HepG2 (cell line): ENCODE data around the gene MEMO1. TPM values are rescaled to one million over a fixed set of nuclear protein-coding genes. Genes with fewer than 3 reads are reported as not detected.

Experiments
- GTF3A ChIP-seq: sonication (generic); formaldehyde crosslinking; conservative IDR thresholded peaks from 2 replicates; pipeline ENCODE4 v1.4.0; 2020; ENCODE audit warnings: mild to moderate bottlenecking, missing genetic modification reagents
- JUND ChIP-seq: sonication (generic); formaldehyde crosslinking; IDR thresholded peaks from 2 replicates; pipeline ENCODE4 v1.8.0; 2022; ENCODE audit warnings: mild to moderate bottlenecking, missing genetic modification reagents
- KDM2A ChIP-seq: sonication (generic); formaldehyde crosslinking; IDR thresholded peaks from 2 replicates; pipeline ENCODE4 v1.4.0; 2020; ENCODE audit warnings: low read depth, missing genetic modification reagents, borderline replicate concordance
- MAFF ChIP-seq: IDR thresholded peaks from 2 replicates; pipeline ENCODE4 v1.6.1; 2011; ENCODE audit warnings: low read depth, low read length, improper control_type of control experiment
- MTA1 ChIP-seq: sonication (generic); formaldehyde crosslinking; IDR thresholded peaks from 2 replicates; pipeline ENCODE4 v1.4.0; 2020; ENCODE audit warnings: missing genetic modification reagents, mild to moderate bottlenecking, borderline replicate concordance
- NONO ChIP-seq, 2 experiments: fragments of 450-650 bp in 1 of 2; sonication (generic) in 1 of 2; formaldehyde crosslinking in 1 of 2; IDR thresholded peaks in 1 of 2; conservative IDR thresholded peaks in 1 of 2; 2 replicates each; pipeline versions ENCODE4 v1.6.1 to v1.8.0; 2017 to 2022; ENCODE audit warnings: mild to moderate bottlenecking in 1 of 2, missing genetic modification reagents in 1 of 2, moderate library complexity in 1 of 2
- PLSCR1 ChIP-seq: sonication (generic); formaldehyde crosslinking; IDR thresholded peaks from 2 replicates; pipeline ENCODE4 v1.5.0; 2020; ENCODE audit warnings: missing genetic modification reagents, mild to moderate bottlenecking, borderline replicate concordance
- POGZ ChIP-seq: sonication (generic); formaldehyde crosslinking; IDR thresholded peaks from 2 replicates; pipeline ENCODE4 v1.4.0; 2020; ENCODE audit warnings: mild to moderate bottlenecking, missing genetic modification reagents
- POLR2AphosphoS5 ChIP-seq: IDR thresholded peaks from 2 replicates; pipeline ENCODE4 v1.6.1; 2012; ENCODE audit warnings: low read depth, low read length
- RBAK ChIP-seq: sonication (generic); formaldehyde crosslinking; IDR thresholded peaks from 2 replicates; pipeline ENCODE4 v1.5.1; 2020; ENCODE audit warnings: mild to moderate bottlenecking, missing genetic modification reagents
- SAP130 ChIP-seq: IDR thresholded peaks from 2 replicates; pipeline ENCODE4 v1.6.1; 2016; ENCODE audit warnings: low read depth
- SNRNP70 ChIP-seq: fragments of 200-400 bp; formaldehyde crosslinking; IDR thresholded peaks from 2 replicates; pipeline ENCODE4 v1.6.1; 2017; ENCODE audit warnings: mild to moderate bottlenecking, low read depth, low read length, moderate library complexity
- SOX5 ChIP-seq: IDR thresholded peaks from 2 replicates; pipeline ENCODE4 v1.6.1; 2016; ENCODE audit warnings: borderline replicate concordance
- THRA ChIP-seq: sonication (generic); formaldehyde crosslinking; IDR thresholded peaks from 2 replicates; pipeline ENCODE4 v1.4.0; 2020; ENCODE audit warnings: missing genetic modification reagents, borderline replicate concordance
- ZBTB14 ChIP-seq: sonication (generic); formaldehyde crosslinking; IDR thresholded peaks from 2 replicates; pipeline ENCODE4 v1.4.0; 2020; ENCODE audit warnings: missing genetic modification reagents
- ZBTB3 ChIP-seq: sonication (generic); formaldehyde crosslinking; IDR thresholded peaks from 2 replicates; pipeline ENCODE4 v1.4.0; 2020; ENCODE audit warnings: low read depth, mild to moderate bottlenecking, moderate library complexity, missing genetic modification reagents, borderline replicate concordance
- ZFP36L1 ChIP-seq: sonication (generic); formaldehyde crosslinking; IDR thresholded peaks from 2 replicates; pipeline ENCODE4 v1.8.0; 2022; ENCODE audit warnings: mild to moderate bottlenecking, missing genetic modification reagents, moderate library complexity
- ZKSCAN1 ChIP-seq: fragments of 150-350 bp; IDR thresholded peaks from 2 replicates; pipeline ENCODE4 v1.6.1; 2014; ENCODE audit warnings: low read length
- ZNF280D ChIP-seq: sonication (generic); formaldehyde crosslinking; IDR thresholded peaks from 2 replicates; pipeline ENCODE4 v1.5.1; 2020; ENCODE audit warnings: mild to moderate bottlenecking, missing genetic modification reagents
- ZNF605 ChIP-seq: sonication (generic); formaldehyde crosslinking; IDR thresholded peaks from 2 replicates; pipeline ENCODE4 v1.8.0; 2022; ENCODE audit warnings: mild to moderate bottlenecking, missing genetic modification reagents
- ZNF703 ChIP-seq: sonication (generic); formaldehyde crosslinking; IDR thresholded peaks from 2 replicates; pipeline ENCODE4 v1.5.1; 2020; ENCODE audit warnings: missing genetic modification reagents, mild to moderate bottlenecking, moderate library complexity, borderline replicate concordance
- ZNF766 ChIP-seq: sonication (generic); formaldehyde crosslinking; IDR thresholded peaks from 2 replicates; pipeline ENCODE4 v1.5.0; 2020; ENCODE audit warnings: missing genetic modification reagents, borderline replicate concordance
- ZNF773 ChIP-seq: sonication (generic); formaldehyde crosslinking; IDR thresholded peaks from 2 replicates; pipeline ENCODE4 v1.4.0; 2020; ENCODE audit warnings: missing genetic modification reagents, borderline replicate concordance
- polyA plus RNA-seq, 8 experiments: library from polyadenylated mRNA; depleted of rRNA in 3 of 8; stranded (reverse) in 7 of 8; unstranded in 1 of 8; fragments of >200 nt; fragmentation: Illumina TruSeq in 4 of 8; extraction: Trizol in 4 of 8; gene quantifications; 2 replicates each; pipeline versions ENCODE4 v1.2.1 to v1.2.3, GENCODE V29; 2011 to 2016; ENCODE audit warnings: low read depth in 4 of 8, missing spikeins in 1 of 8, mixed read lengths in 1 of 8; ENCODE audit not compliant: insufficient read depth in 1 of 8
- total RNA-seq, 5 experiments: library from RNA; depleted of rRNA; stranded (reverse); fragments of >200 nt; fragmentation: Illumina TruSeq; extraction: Trizol; gene quantifications; 2 replicates each; pipeline ENCODE4 v1.2.3, GENCODE V29; 2016; ENCODE audit warnings: low read depth in 1 of 5

MEMO1 gene
- total and polyA plus RNA-seq, 2 of the 13 experiments (the other 11 are each of a cell fraction or from before 2014, with no cell fraction given) = 69.8 to 81.6 TPM

GRCh38 chr2:32039447-32040219, 28.8 kb upstream of the MEMO1 start, which contains the start of gene DPY30 (continued):
- TF ChIP-seq ZBTB14 (CRISPR knock-in tag) = peak; percentile 67
- TF ChIP-seq POGZ (CRISPR knock-in tag) = peak; percentile 80
- TF ChIP-seq ZNF766 (CRISPR knock-in tag) = peak; percentile 84; the same call in 1 of the 2 replicates
- 0 out of 2 replicates have a peak, but pooled peaks have one; percentile 51 for TF ChIP-seq MTA1 (CRISPR knock-in tag)
- TF ChIP-seq ZNF605 = peak; percentile 89
- no peak for TF ChIP-seq ZNF703
- TF ChIP-seq ZNF280D (CRISPR knock-in tag) = no peak
- TF ChIP-seq NONO (IDR thresholded peaks at IDR 0.05) = no peak
- TF ChIP-seq NONO (CRISPR knock-in tag; conservative IDR thresholded peaks at IDR 0.05) = peak; percentile 85
- TF ChIP-seq MAFF = no peak
- peak; percentile 99 for TF ChIP-seq POLR2AphosphoS5
- TF ChIP-seq PLSCR1 (CRISPR knock-in tag) = no peak
- TF ChIP-seq ZFP36L1 = no peak; the same call in 1 of the 2 replicates
- no peak for TF ChIP-seq ZKSCAN1
- peak; percentile 92; the same call in 1 of the 2 replicates for TF ChIP-seq ZNF773
- TF ChIP-seq SOX5 (CRISPR knock-in tag) = peak; percentile 56; the same call in 1 of the 2 replicates
- peak; percentile 76 for TF ChIP-seq THRA (CRISPR knock-in tag)
- no peak for TF ChIP-seq SNRNP70
- TF ChIP-seq RBAK (CRISPR knock-in tag) = peak; percentile 72
- TF ChIP-seq GTF3A = peak; percentile 67; the same call in 1 of the 2 replicates
- no peak; the same call in 1 of the 2 replicates for TF ChIP-seq ZBTB3 (CRISPR knock-in tag)
- peak; percentile 88; the same call in 1 of the 2 replicates for TF ChIP-seq KDM2A (CRISPR knock-in tag)
- peak; percentile 51; the same call in 1 of the 2 replicates for TF ChIP-seq JUND (CRISPR knock-in tag)
- TF ChIP-seq SAP130 (CRISPR knock-in tag) = peak; percentile 90
